Common myeloid progenitor, CD34-positive (primary cell): ENCODE results near the gene NELL1.
"Not testable (repeated sequence)": the region's sequence is repeated elsewhere in the genome, so short reads cannot be mapped to it uniquely, and the experiment has no call there.

Source experiments
- CTCF ChIA-PET: fragments of 350-600 bp; sonication (Branson Sonifier 250); formaldehyde crosslinking; loops from one replicate; lab custom pipeline; 2021; ENCODE audit warnings: antibody characterized with exemption; lab: Charles Lee
- POLR2A ChIA-PET: fragments of 350-600 bp; sonication (Branson Sonifier 250); formaldehyde crosslinking; loops from one replicate; lab custom pipeline; 2021; ENCODE audit warnings: antibody characterized with exemption; lab: Charles Lee
- DNase-seq, 3 donors: peaks; one replicate each; pipeline versions ENCODE4 v3.0.0 to v3.0.0-alpha.2; 2013
- H3K27ac ChIP-seq, 2 experiments: 1 replicate in 1 of 2; 2 replicates in 1 of 2; pipeline ENCODE4 v1.7.0; 2013; ENCODE audit warnings: inconsistent platforms in 2 of 2, low read length in 2 of 2, mild to moderate bottlenecking in 2 of 2, low read depth in 1 of 2, moderate library complexity in 1 of 2; ENCODE audit not compliant: severe bottlenecking in 2 of 2, insufficient read depth in 1 of 2, poor library complexity in 1 of 2
- H3K27me3 ChIP-seq, 5 experiments: replicated peaks in 2 of 5; 1 replicate in 3 of 5; 2 replicates in 2 of 5; pipeline versions ENCODE4 v1.6.1 to v1.7.0; 2013; ENCODE audit warnings: low read length in 4 of 5, mild to moderate bottlenecking in 2 of 5, moderate library complexity in 2 of 5, inconsistent platforms in 1 of 5; ENCODE audit not compliant: insufficient read depth in 5 of 5, control insufficient read depth in 4 of 5
- H3K36me3 ChIP-seq, 4 experiments: 1 replicate in 2 of 4; 2 replicates in 2 of 4; pipeline versions ENCODE4 v1.6.1 to v1.7.0; 2013; ENCODE audit warnings: low read length in 3 of 4, control low read depth in 1 of 4, mild to moderate bottlenecking in 1 of 4; ENCODE audit not compliant: control insufficient read depth in 4 of 4, insufficient read depth in 4 of 4
- H3K4me1 ChIP-seq, 4 experiments: 1 replicate in 3 of 4; 2 replicates in 1 of 4; pipeline versions ENCODE4 v1.6.1 to v1.7.1; 2013; ENCODE audit warnings: low read length in 3 of 4, mild to moderate bottlenecking in 3 of 4, control low read depth in 1 of 4, inconsistent platforms in 1 of 4, moderate library complexity in 1 of 4; ENCODE audit not compliant: control insufficient read depth in 4 of 4, insufficient read depth in 4 of 4; ENCODE audit errors: control extremely low read depth in 1 of 4
- H3K4me3 ChIP-seq, 7 experiments: 1 replicate in 4 of 7; 2 replicates in 3 of 7; pipeline versions ENCODE4 v1.5.1 to v1.7.0; 2013; ENCODE audit warnings: mild to moderate bottlenecking in 7 of 7, low read length in 6 of 7, moderate library complexity in 6 of 7, inconsistent platforms in 2 of 7, low read depth in 2 of 7, control low read depth in 1 of 7; ENCODE audit not compliant: insufficient read depth in 4 of 7, control insufficient read depth in 1 of 7; ENCODE audit errors: extremely low read depth in 1 of 7
- H3K9me3 ChIP-seq, 5 experiments: 1 replicate in 4 of 5; 2 replicates in 1 of 5; pipeline versions ENCODE4 v1.6.1 to v1.7.1; 2013; ENCODE audit warnings: low read length in 4 of 5, mild to moderate bottlenecking in 2 of 5, inconsistent platforms in 1 of 5, low read depth in 1 of 5, moderate library complexity in 1 of 5; ENCODE audit not compliant: control insufficient read depth in 4 of 5, insufficient read depth in 2 of 5; ENCODE audit errors: control extremely low read depth in 1 of 5
- WGBS: methylation state at CpG from one replicate; pipeline ENCODE4 v1.1.5; 2013; ENCODE audit not compliant: insufficient coverage; 5-methylcytosine and 5-hydroxymethylcytosine counted together

The NELL1 gene

GRCh38 chr11:21121991-21122390, 452.6 kb downstream of the NELL1 start:
- Histone ChIP-seq H3K4me3 (no peak overlapping the region), H3K4me1 (no peaks in the 10 kb centered on the region), H3K27ac (no peak overlapping the region), H3K36me3 (no peaks in the 10 kb centered on the region), H3K9me3 (no peaks in the 10 kb centered on the region), H3K27me3 (no peaks in the 10 kb centered on the region)
- ChIA-PET CTCF (no interaction called here), POLR2A (no interaction called here)
- no peak for DNase-seq
- WGBS = no CpG with 5 or more reads among the region's 1 CpG

GRCh38 chr11:21122523-21122922, 453.1 kb downstream of the NELL1 start:
- no peaks in the 10 kb centered on the region for H3K9me3 ChIP-seq
- CTCF ChIA-PET = interaction anchor here (0.7 kb wide), 1 partner anchor 1927 kb away, joined by 3 read pairs; no protein-coding TSS in a partner anchor
- no peaks in the 10 kb centered on the region for H3K27me3 ChIP-seq
- no peak for DNase-seq
- H3K36me3 ChIP-seq = no peaks in the 10 kb centered on the region
- H3K27ac ChIP-seq = no peak overlapping the region
- H3K4me3 ChIP-seq = no peak overlapping the region
- no peaks in the 10 kb centered on the region for H3K4me1 ChIP-seq
- 80% methylated on average over 1 of the region's 3 CpGs for WGBS
- POLR2A ChIA-PET = no interaction called here

DNA sequence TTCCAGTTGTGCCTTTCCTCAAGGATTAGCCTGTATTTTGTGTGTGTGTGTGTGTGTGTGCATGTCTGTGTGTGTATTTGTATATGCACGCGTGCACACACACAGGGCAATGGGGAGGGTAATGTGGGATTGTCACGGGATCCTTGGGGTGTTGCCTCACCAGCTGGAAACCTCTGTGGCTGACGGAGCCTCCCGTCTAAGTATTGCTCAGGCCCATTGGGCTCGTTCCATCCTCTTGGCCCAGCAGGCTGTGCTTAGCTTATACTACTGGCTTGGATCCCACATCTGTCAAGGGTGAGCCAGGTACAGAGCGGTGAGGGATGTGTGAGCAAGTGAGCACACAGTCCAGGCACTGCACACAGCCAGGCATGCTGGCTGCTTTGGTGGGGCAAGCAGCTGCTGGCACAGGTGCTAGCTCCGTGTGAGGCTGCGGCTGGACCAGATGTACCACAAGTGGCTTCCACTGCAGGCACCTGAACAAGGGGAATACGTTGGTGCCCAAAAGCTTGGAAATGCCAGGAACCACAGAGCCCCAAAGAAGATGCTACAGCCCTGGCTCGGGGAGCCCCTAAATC, 462.8 kb downstream of the NELL1 start:
- Histone ChIP-seq H3K36me3 (no peaks in the 10 kb centered on the region), H3K9me3 (no peaks in the 10 kb centered on the region), H3K27ac (no peak overlapping the region), H3K4me1 (no peaks in the 10 kb centered on the region), H3K27me3 (no peaks in the 10 kb centered on the region), H3K4me3 (no peak overlapping the region)
- POLR2A ChIA-PET = no interaction called here
- CTCF ChIA-PET = interaction anchor here (1.3 kb wide), 1 partner anchor 9 kb away, joined by 4 read pairs; no protein-coding TSS in a partner anchor
- DNase-seq = no peak
- WGBS = 99% methylated on average over 10 of the region's 11 CpGs

- no peaks in the 10 kb centered on the region for H3K9me3 ChIP-seq
- H3K27me3 ChIP-seq = no peaks in the 10 kb centered on the region
- H3K4me3 ChIP-seq = no peak overlapping the region
- CTCF ChIA-PET = no interaction called here
- 80% methylated on average over 1 of the region's 2 CpGs for WGBS
- no peak overlapping the region for H3K27ac ChIP-seq
- POLR2A ChIA-PET = no interaction called here
- no peaks in the 10 kb centered on the region for H3K36me3 ChIP-seq
- no peaks in the 10 kb centered on the region for H3K4me1 ChIP-seq
- DNase-seq = no peak
Observed at GRCh38 chr11:21133244-21133643, 463.9 kb downstream of the NELL1 start.

GRCh38 chr11:21133722-21134121, 464.3 kb downstream of the NELL1 start:
- POLR2A ChIA-PET = no interaction called here
- no peaks in the 10 kb centered on the region for H3K9me3 ChIP-seq
- CTCF ChIA-PET = no interaction called here
- DNase-seq = no peak
- H3K4me1 ChIP-seq = no peaks in the 10 kb centered on the region
- WGBS = 94% methylated on average over 6 of the region's 6 CpGs
- H3K27me3 ChIP-seq = no peaks in the 10 kb centered on the region
- H3K36me3 ChIP-seq = no peaks in the 10 kb centered on the region
- no peak overlapping the region for H3K4me3 ChIP-seq
- no peak overlapping the region for H3K27ac ChIP-seq

GRCh38 chr11:21137803-21138202, 468.4 kb downstream of the NELL1 start:
- CTCF ChIA-PET = no interaction called here
- no peak for DNase-seq
- H3K4me3 ChIP-seq = no peak overlapping the region
- POLR2A ChIA-PET = no interaction called here
- no peak overlapping the region for H3K27ac ChIP-seq
- no CpG with 5 or more reads among the region's 6 CpGs for WGBS
- H3K9me3 ChIP-seq = no peaks in the 10 kb centered on the region
- H3K27me3 ChIP-seq = no peaks in the 10 kb centered on the region
- no peaks in the 10 kb centered on the region for H3K4me1 ChIP-seq
- H3K36me3 ChIP-seq = no peaks in the 10 kb centered on the region

DNA sequence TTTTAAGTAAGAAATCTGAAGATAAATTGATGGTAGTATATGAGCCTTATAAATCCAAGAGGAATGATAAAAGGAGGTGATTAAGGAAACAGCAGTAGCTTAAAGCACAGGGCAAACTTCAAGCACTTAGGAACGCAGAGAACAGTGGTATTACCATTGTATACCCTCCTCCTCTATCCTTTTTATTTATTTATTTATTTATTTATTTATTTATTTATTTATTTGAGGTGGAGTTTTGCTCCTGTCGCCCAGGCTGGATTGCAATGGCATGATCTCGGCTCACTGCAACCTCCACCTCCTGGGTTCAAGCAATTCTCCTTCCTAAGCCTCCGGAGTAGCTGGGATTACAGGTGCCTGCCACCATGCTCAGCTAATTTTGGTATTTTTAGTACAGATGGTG, 472.2 kb downstream of the NELL1 start:
- CTCF ChIA-PET = interaction anchor here (0.6 to 3.2 kb wide), 4 partner anchors 371 to 865 kb away, joined by 3 to 17 read pairs (median 4); no protein-coding TSS in a partner anchor
- DNase-seq, H3K27ac ChIP-seq, H3K9me3 ChIP-seq, H3K4me3 ChIP-seq, POLR2A ChIA-PET, H3K4me1 ChIP-seq, H3K27me3 ChIP-seq, H3K36me3 ChIP-seq: not testable (repeated sequence)
- 100% methylated on average over 2 of the region's 4 CpGs for WGBS
